ENCODE results near the gene PLXNA2. TPM values are rescaled to one million over a fixed set of nuclear protein-coding genes. Genes with fewer than 3 reads are reported as not detected.

Gene PLXNA2
- total RNA-seq, 4 donors from 2014 or later, result 26.9 to 54.0 (median 46.1) TPM

DNA sequence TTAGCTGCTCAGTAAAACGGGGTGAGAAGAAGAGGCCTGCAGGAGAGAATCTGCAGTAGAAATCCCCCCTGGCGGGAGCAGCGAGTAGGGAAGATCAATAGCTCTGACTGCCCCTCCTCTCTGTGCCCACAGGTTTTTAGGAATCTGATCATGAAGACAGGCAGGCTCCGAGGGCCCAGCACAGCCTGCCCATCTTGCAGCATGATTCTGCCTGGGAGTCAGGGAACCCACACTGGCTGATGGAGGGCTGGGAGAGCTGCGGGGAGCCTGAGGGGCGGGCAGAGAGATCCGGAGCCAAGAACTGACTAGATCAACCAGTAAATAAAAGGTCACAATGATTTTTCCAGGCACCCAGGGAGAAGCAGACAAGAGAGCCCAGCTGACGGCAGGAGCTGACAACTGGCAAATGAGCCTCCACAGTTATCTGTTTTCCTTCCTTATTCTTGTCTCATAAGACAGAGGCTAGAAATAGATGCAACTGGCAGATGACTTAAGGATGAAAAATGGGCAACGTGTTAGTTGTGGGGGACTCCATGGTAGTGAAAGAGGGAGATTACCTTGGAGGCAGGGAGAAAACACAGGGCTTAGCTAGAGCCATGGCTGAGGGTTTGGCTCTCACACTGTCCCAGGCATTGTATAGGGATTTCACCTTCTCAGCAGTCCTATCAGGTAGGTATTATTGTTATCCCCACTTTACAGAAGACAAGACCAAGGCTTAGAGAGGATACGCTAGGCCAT is 116.2 kb downstream of the PLXNA2 start:
- 76 to 80% methylated on average over 8 to 9 of the region's 10 CpGs for WGBS, 2 donors
- Histone ChIP-seq H3K27me3 (no peaks in the 10 kb centered on the region), H3K9me3 (no peaks in the 10 kb centered on the region), H3K36me3 (peaks cover 0 to 54% (median 0%) of the 10 kb centered on the region in 3 donors), H3K4me1 (peaks cover 4 to 18% (median 7%) of the 10 kb centered on the region in 3 donors), H3K27ac (no peak overlapping the region), H3K4me3 (no peak overlapping the region)
- intact Hi-C loops (cut with DNase I), result loop anchor here (10.0 kb wide), 1 partner anchor 117 kb away; the partner anchor contains the start of gene PLXNA2
- TF ChIP-seq CTCF (IDR thresholded peaks at IDR 0.05) (no peak), POLR2A (IDR thresholded peaks at IDR 0.05) (no peak)
- DNase-seq, result no peak

- peaks cover 4 to 11% (median 5%) of the 10 kb centered on the region in 3 donors for H3K4me1 ChIP-seq
- H3K9me3 ChIP-seq, result no peaks in the 10 kb centered on the region
- no peak for DNase-seq
- H3K27me3 ChIP-seq, result no peaks in the 10 kb centered on the region
- TF ChIP-seq POLR2A (IDR thresholded peaks at IDR 0.05) (no peak), CTCF (IDR thresholded peaks at IDR 0.05) (no peak)
- no peak overlapping the region for H3K27ac ChIP-seq
- peaks cover 0 to 54% (median 0%) of the 10 kb centered on the region in 3 donors for H3K36me3 ChIP-seq
- H3K4me3 ChIP-seq, result no peak overlapping the region
- intact Hi-C loops (cut with DNase I), result loop anchor here (10.0 kb wide), 1 partner anchor 118 kb away; the partner anchor contains the start of gene PLXNA2
- WGBS, 2 donors, result 83% methylated on average over 2 of the region's 2 CpGs
Measured at GRCh38 chr1:208127284-208127683, 116.9 kb downstream of the PLXNA2 start.

DNA sequence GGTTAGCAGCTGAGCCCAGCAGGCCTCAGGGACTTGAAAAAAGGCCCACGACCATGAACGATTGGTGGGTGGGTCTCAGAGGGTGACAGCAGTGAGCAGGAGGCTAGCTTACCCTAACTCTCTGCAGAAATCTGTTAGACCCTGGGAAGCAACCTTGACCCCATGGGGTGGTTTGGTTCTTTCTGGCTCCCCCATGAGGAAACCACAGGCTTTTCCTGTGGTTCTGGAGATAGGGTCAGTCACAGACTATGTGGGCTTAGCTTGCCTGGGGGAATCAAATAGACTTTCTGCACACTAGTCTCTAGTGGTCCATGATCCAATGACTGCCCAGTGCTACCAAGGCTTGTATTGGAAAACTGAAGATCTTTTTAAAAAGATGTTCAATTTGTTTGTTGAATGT is 118.1 kb downstream of the PLXNA2 start:
- DNase-seq, result no peak
- no peaks in the 10 kb centered on the region for H3K27me3 ChIP-seq
- WGBS, 2 donors, result 71 to 85% methylated on average over 2 of the region's 2 CpGs
- no peaks in the 10 kb centered on the region for H3K4me1 ChIP-seq
- H3K27ac ChIP-seq, result no peak overlapping the region
- intact Hi-C loops (cut with DNase I), result loop anchor here (10.0 kb wide), 1 partner anchor 119 kb away; the partner anchor contains the start of gene PLXNA2
- H3K9me3 ChIP-seq, result no peaks in the 10 kb centered on the region
- H3K36me3 ChIP-seq, result peaks cover 0 to 51% (median 0%) of the 10 kb centered on the region in 3 donors
- TF ChIP-seq POLR2A (IDR thresholded peaks at IDR 0.05), result no peak
- TF ChIP-seq CTCF (IDR thresholded peaks at IDR 0.05), result no peak
- no peak overlapping the region for H3K4me3 ChIP-seq

- Histone ChIP-seq H3K27me3 (no peaks in the 10 kb centered on the region), H3K4me3 (no peak overlapping the region), H3K36me3 (peaks cover 0 to 48% (median 0%) of the 10 kb centered on the region in 3 donors), H3K9me3 (no peaks in the 10 kb centered on the region), H3K27ac (no peak overlapping the region), H3K4me1 (no peaks in the 10 kb centered on the region)
- intact Hi-C loops (cut with DNase I), result loop anchor here (10.0 kb wide), 1 partner anchor 122 kb away; the partner anchor contains the start of gene PLXNA2
- 82 to 91% methylated on average over 4 of the region's 4 CpGs for WGBS, 2 donors
- no peak for TF ChIP-seq POLR2A (IDR thresholded peaks at IDR 0.05)
- no peak for TF ChIP-seq CTCF (IDR thresholded peaks at IDR 0.05)
- no peak for DNase-seq
Measured at GRCh38 chr1:208122612-208123358, 121.4 kb downstream of the PLXNA2 start.

Data from esophagus squamous epithelium (tissue), 5 donors.